Activated CD8-positive, alpha-beta memory T cell treated with anti-CD3 and anti-CD28 coated beads, Interleukin-2, amount 50 U/mL, for 1 hour (primary cell): Measurements from ENCODE around the gene PSPH.
"Not testable (repeated sequence)": the region's sequence is repeated elsewhere in the genome, so short reads cannot be mapped to it uniquely, and the experiment has no call there.

ENCODE experiments used
- DNase-seq: peaks from one replicate; pipeline ENCODE4 v3.0.0-alpha.2; 2020; ENCODE audit errors: extremely low read depth

PSPH gene

GRCh38 chr7:56051339-56052191, at the start of gene PSPH, which contains the start of gene CCT6A:
TSS of gene PSPH (minus strand) at chr7:56051444. CDS start at chr7:56021212, 30,232 bp downstream.
TSS of gene CCT6A (plus strand) at chr7:56051765. CDS start at chr7:56051849, 84 bp downstream.
- peak; percentile 77 for DNase-seq

- no peak for DNase-seq
Observed at GRCh38 chr7:56099653-56100052, 48.4 kb upstream of the PSPH start.

GRCh38 chr7:56098187-56099008, 47.2 kb upstream of the PSPH start:
- not testable (repeated sequence) for DNase-seq

GRCh38 chr7:56097700-56098099, 46.5 kb upstream of the PSPH start:
- no peak for DNase-seq

- no peak for DNase-seq
Observed at GRCh38 chr7:56092789-56093531, 41.7 kb upstream of the PSPH start, which contains the start of gene PHKG1. TSS of gene PHKG1 (minus strand) at chr7:56092952. CDS start at chr7:56088941, 4,011 bp downstream.

GRCh38 chr7:56092388-56092787, 41.1 kb upstream of the PSPH start:
- not testable (repeated sequence) for DNase-seq

GRCh38 chr7:56091591-56091990, 40.3 kb upstream of the PSPH start:
- no peak for DNase-seq

GRCh38 chr7:56087445-56087844, 36.2 kb upstream of the PSPH start:
- no peak for DNase-seq

- no peak for DNase-seq
Observed at GRCh38 chr7:56086761-56087160, 35.5 kb upstream of the PSPH start.

GRCh38 chr7:56083150-56083785, 32.0 kb upstream of the PSPH start:
- no peak for DNase-seq

- DNase-seq: no peak
Observed at GRCh38 chr7:56081626-56082340, 30.5 kb upstream of the PSPH start.

- not testable (repeated sequence) for DNase-seq
Observed at GRCh38 chr7:56080726-56081435, 29.6 kb upstream of the PSPH start.

- DNase-seq: no peak
Observed at GRCh38 chr7:56079450-56080185, 28.4 kb upstream of the PSPH start.

GRCh38 chr7:56078196-56078595, 27.0 kb upstream of the PSPH start:
- no peak for DNase-seq

GRCh38 chr7:56077681-56078080, 26.4 kb upstream of the PSPH start:
- no peak for DNase-seq

GRCh38 chr7:56074371-56074791, 23.1 kb upstream of the PSPH start:
- DNase-seq: peak; percentile 26

- DNase-seq: not testable (repeated sequence)
Observed at GRCh38 chr7:56066376-56066775, 15.1 kb upstream of the PSPH start.

- peak; percentile 71 for DNase-seq
Observed at GRCh38 chr7:56063882-56064625, 12.8 kb upstream of the PSPH start, which contains the start of gene SUMF2. TSS of gene SUMF2 (plus strand) at chr7:56064286. CDS start at chr7:56064312, 26 bp downstream.
